Kidney tubule cell (primary cell): ENCODE results near the gene TNFSF13.

ENCODE experiments used
- DNase-seq: peaks from one replicate; pipeline ENCODE4 v3.0.0-alpha.2; 2018; ENCODE audit warnings: low spot score

TNFSF13 gene

GRCh38 chr17:7552621-7553051, 5.9 kb upstream of the TNFSF13 start:
- no peak for DNase-seq

GRCh38 chr17:7553356-7553755, 5.2 kb upstream of the TNFSF13 start:
- DNase-seq: no peak

GRCh38 chr17:7555320-7555948, 3.1 kb upstream of the TNFSF13 start:
- DNase-seq: no peak

- DNase-seq: no peak
Measured at GRCh38 chr17:7556627-7557026, 1.9 kb upstream of the TNFSF13 start.

- DNase-seq: no peak
Measured at GRCh38 chr17:7557147-7557764, 1.3 kb upstream of the TNFSF13 start.

- peak; percentile 94 for DNase-seq
Measured at GRCh38 chr17:7557775-7558543, 591 bp upstream of the TNFSF13 start.

GRCh38 chr17:7559320-7560171, 996 bp downstream of the TNFSF13 start:
- peak; percentile 47 for DNase-seq

- DNase-seq: peak; percentile 80
Measured at GRCh38 chr17:7560172-7561027, 1.9 kb downstream of the TNFSF13 start.

GRCh38 chr17:7561028-7561575, 2.6 kb downstream of the TNFSF13 start:
- peak; percentile 90 for DNase-seq

- peak; percentile 90 for DNase-seq
Measured at GRCh38 chr17:7561589-7562207, 3.1 kb downstream of the TNFSF13 start, which contains the start of gene SENP3. TSS of gene SENP3 (plus strand) at chr17:7561919. CDS start at chr17:7563077, 1,158 bp downstream.

GRCh38 chr17:7562208-7562605, 3.7 kb downstream of the TNFSF13 start:
- DNase-seq: no peak

- no peak for DNase-seq
Measured at GRCh38 chr17:7563115-7563869, 4.7 kb downstream of the TNFSF13 start.

- no peak for DNase-seq
Measured at GRCh38 chr17:7569571-7569970, 11.0 kb downstream of the TNFSF13 start.

GRCh38 chr17:7570351-7570750, 11.8 kb downstream of the TNFSF13 start:
- no peak for DNase-seq

GRCh38 chr17:7572338-7572587, 13.7 kb downstream of the TNFSF13 start:
- DNase-seq: no peak

- peak; percentile 100 for DNase-seq
Measured at GRCh38 chr17:7572588-7573323, 14.2 kb downstream of the TNFSF13 start.

GRCh38 chr17:7573324-7574080, 15.0 kb downstream of the TNFSF13 start:
- peak; percentile 92 for DNase-seq

- DNase-seq: no peak
Measured at GRCh38 chr17:7574176-7574953, 15.8 kb downstream of the TNFSF13 start.
